Immature natural killer cell (primary cell): ENCODE results near the gene CDK6. TPM values are rescaled to one million over a fixed set of nuclear protein-coding genes. Genes with fewer than 3 reads are reported as not detected.

Experiments used
- DNase-seq, 3 donors: peaks; one replicate each; pipeline ENCODE4 v3.0.0; 2022; ENCODE audit warnings: mixed read lengths in 1 of 3
- H3K27ac Mint-ChIP-seq, 6 donors: one replicate each; pipeline ENCODE4 v1.8.0; 2020; ENCODE audit warnings: mixed read lengths in 6 of 6, mild to moderate bottlenecking in 5 of 6, inconsistent platforms in 4 of 6, moderate library complexity in 3 of 6
- H3K27me3 Mint-ChIP-seq, 3 donors: one replicate each; pipeline ENCODE4 v1.8.0; 2020 to 2021; ENCODE audit warnings: low read depth in 3 of 3, mild to moderate bottlenecking in 3 of 3, mixed read lengths in 3 of 3, moderate library complexity in 3 of 3, inconsistent platforms in 1 of 3
- H3K36me3 Mint-ChIP-seq, 3 donors: one replicate each; pipeline ENCODE4 v1.8.0; 2020; ENCODE audit warnings: mixed read lengths in 3 of 3, inconsistent platforms in 2 of 3, mild to moderate bottlenecking in 2 of 3
- H3K4me1 Mint-ChIP-seq, 2 donors: one replicate each; pipeline ENCODE4 v1.8.0; 2020; ENCODE audit warnings: inconsistent platforms in 2 of 2, mild to moderate bottlenecking in 2 of 2, mixed read lengths in 2 of 2, moderate library complexity in 1 of 2
- H3K4me3 Mint-ChIP-seq, 5 donors: one replicate each; pipeline ENCODE4 v1.8.0; 2020; ENCODE audit warnings: mild to moderate bottlenecking in 5 of 5, mixed read lengths in 5 of 5, inconsistent platforms in 3 of 5, moderate library complexity in 3 of 5
- H3K9me3 Mint-ChIP-seq, 6 donors: one replicate each; pipeline ENCODE4 v1.8.0; 2020; ENCODE audit warnings: mild to moderate bottlenecking in 6 of 6, mixed read lengths in 6 of 6, inconsistent platforms in 4 of 6, moderate library complexity in 3 of 6
- polyA plus RNA-seq, 3 donors: library from polyadenylated mRNA; unstranded; fragments of 300-500 nt; fragmentation: Illumina TruSeq; gene quantifications; one replicate each; pipeline ENCODE4 v1.2.3, GENCODE V29; 2021

CDK6 gene
- polyA plus RNA-seq, 3 donors from 2014 or later = 11.1 to 21.2 (median 15.8) TPM

- DNase-seq = no peak
- Mint-ChIP-seq H3K27me3 (peaks cover under 1 to 10% (median 3%) of the 10 kb centered on the region in 3 donors), H3K27ac (no peak overlapping the region), H3K36me3 (no peaks in the 10 kb centered on the region), H3K9me3 (no peaks in the 10 kb centered on the region), H3K4me1 (peaks cover 0 to 5% of the 10 kb centered on the region in 2 donors), H3K4me3 (no peak overlapping the region)
Measured at GRCh38 chr7:92595281-92595680, 241.1 kb downstream of the CDK6 start.

- peaks cover 3 to 16% (median 8%) of the 10 kb centered on the region in 3 donors for H3K27me3 Mint-ChIP-seq
- H3K27ac Mint-ChIP-seq = no peak overlapping the region
- no peak for DNase-seq
- H3K9me3 Mint-ChIP-seq = no peaks in the 10 kb centered on the region
- no peaks in the 10 kb centered on the region for H3K36me3 Mint-ChIP-seq
- peaks cover 0 to 7% of the 10 kb centered on the region in 2 donors for H3K4me1 Mint-ChIP-seq
- no peak overlapping the region for H3K4me3 Mint-ChIP-seq
Measured at GRCh38 chr7:92594746-92595145, 241.6 kb downstream of the CDK6 start.

GRCh38 chr7:92590711-92591310 lies 245.6 kb downstream of the CDK6 start:
- Mint-ChIP-seq H3K4me1 (peaks cover 39 to 40% of the 10 kb centered on the region in 2 donors), H3K36me3 (no peaks in the 10 kb centered on the region), H3K4me3 (peak overlapping the region; percentile 89 to 99 (median 97)), H3K27ac (peak overlapping the region in 3 of 6 donors; percentile 25 to 81 (median 57)), H3K27me3 (peaks cover 3 to 19% (median 9%) of the 10 kb centered on the region in 3 donors), H3K9me3 (no peaks in the 10 kb centered on the region)
- DNase-seq = no peak

GRCh38 chr7:92589056-92589455 lies 247.3 kb downstream of the CDK6 start:
- Mint-ChIP-seq H3K4me1 (peaks cover 53 to 54% of the 10 kb centered on the region in 2 donors), H3K27ac (peak overlapping the region; percentile 81 to 97 (median 93)), H3K27me3 (peaks cover 3 to 16% (median 9%) of the 10 kb centered on the region in 3 donors), H3K36me3 (no peaks in the 10 kb centered on the region), H3K9me3 (no peaks in the 10 kb centered on the region), H3K4me3 (peak overlapping the region; percentile 89 to 99 (median 97))
- DNase-seq = no peak

GRCh38 chr7:92588561-92588960 lies 247.8 kb downstream of the CDK6 start:
- peaks cover 53 to 56% of the 10 kb centered on the region in 2 donors for H3K4me1 Mint-ChIP-seq
- H3K4me3 Mint-ChIP-seq = peak overlapping the region; percentile 89 to 99 (median 97)
- H3K27me3 Mint-ChIP-seq = peaks cover 3 to 16% (median 9%) of the 10 kb centered on the region in 3 donors
- H3K9me3 Mint-ChIP-seq = no peaks in the 10 kb centered on the region
- H3K27ac Mint-ChIP-seq = peak overlapping the region; percentile 26 to 91 (median 84)
- DNase-seq = no peak
- H3K36me3 Mint-ChIP-seq = no peaks in the 10 kb centered on the region

- Mint-ChIP-seq H3K27me3 (peaks cover 3 to 16% (median 8%) of the 10 kb centered on the region in 3 donors), H3K9me3 (no peaks in the 10 kb centered on the region), H3K27ac (peak overlapping the region in 3 of 6 donors; percentile 3 to 75 (median 18)), H3K36me3 (no peaks in the 10 kb centered on the region), H3K4me1 (peaks cover 62 to 71% of the 10 kb centered on the region in 2 donors), H3K4me3 (peak overlapping the region in 2 of 5 donors; percentile 6 to 60)
- DNase-seq = no peak
Measured at GRCh38 chr7:92586841-92587240, 249.5 kb downstream of the CDK6 start.

- Mint-ChIP-seq H3K27ac (peak overlapping the region in 3 of 6 donors; percentile 3 to 39 (median 18)), H3K36me3 (no peaks in the 10 kb centered on the region), H3K27me3 (peaks cover 3 to 13% (median 8%) of the 10 kb centered on the region in 3 donors), H3K4me3 (peak overlapping the region in 2 of 5 donors; percentile 1 to 31), H3K9me3 (no peaks in the 10 kb centered on the region), H3K4me1 (peaks cover 62 to 75% of the 10 kb centered on the region in 2 donors)
- no peak for DNase-seq
Measured at GRCh38 chr7:92586403-92586802, 250.0 kb downstream of the CDK6 start.

- H3K4me1 Mint-ChIP-seq = peaks cover 57 to 85% of the 10 kb centered on the region in 2 donors
Measured at GRCh38 chr7:92584953-92585352, 251.4 kb downstream of the CDK6 start.

GRCh38 chr7:92582948-92583347 lies 253.4 kb downstream of the CDK6 start:
- DNase-seq = no peak
- no peaks in the 10 kb centered on the region for H3K9me3 Mint-ChIP-seq
- H3K4me1 Mint-ChIP-seq = peaks cover 38 to 67% of the 10 kb centered on the region in 2 donors
- H3K36me3 Mint-ChIP-seq = peaks cover 10 to 20% (median 17%) of the 10 kb centered on the region in 3 donors
- H3K27ac Mint-ChIP-seq = peak overlapping the region in 2 of 6 donors; percentile 39 to 72
- no peak overlapping the region for H3K4me3 Mint-ChIP-seq
- no peaks in the 10 kb centered on the region for H3K27me3 Mint-ChIP-seq

More at GRCh38 chr7:92584953-92585352, 251.4 kb downstream of the CDK6 start:
- Mint-ChIP-seq H3K27me3 (peaks cover 0 to 5% (median 3%) of the 10 kb centered on the region in 3 donors), H3K9me3 (no peaks in the 10 kb centered on the region), H3K27ac (peak overlapping the region in 5 of 6 donors; percentile 54 to 87 (median 79)), H3K36me3 (peaks cover 0 to 4% (median 4%) of the 10 kb centered on the region in 3 donors), H3K4me3 (peak overlapping the region in 2 of 5 donors; percentile 21 to 46)
- DNase-seq = peak in 2 of 3 donors; percentile 5 to 25

- H3K9me3 Mint-ChIP-seq = no peaks in the 10 kb centered on the region
- no peak overlapping the region for H3K4me3 Mint-ChIP-seq
- no peak overlapping the region for H3K27ac Mint-ChIP-seq
- peaks cover 15 to 55% (median 35%) of the 10 kb centered on the region in 3 donors for H3K36me3 Mint-ChIP-seq
- no peaks in the 10 kb centered on the region for H3K27me3 Mint-ChIP-seq
- H3K4me1 Mint-ChIP-seq = peaks cover 1 to 15% of the 10 kb centered on the region in 2 donors
- DNase-seq = no peak
Measured at GRCh38 chr7:92576296-92576695, 260.1 kb downstream of the CDK6 start.

GRCh38 chr7:92569137-92569536 lies 267.2 kb downstream of the CDK6 start:
- H3K27ac Mint-ChIP-seq = peak overlapping the region in 2 of 6 donors; percentile 48 to 49
- no peak for DNase-seq
- H3K4me1 Mint-ChIP-seq = peaks cover under 1 to 3% of the 10 kb centered on the region in 2 donors
- no peaks in the 10 kb centered on the region for H3K27me3 Mint-ChIP-seq
- H3K36me3 Mint-ChIP-seq = peaks cover 15 to 38% (median 22%) of the 10 kb centered on the region in 3 donors
- no peak overlapping the region for H3K4me3 Mint-ChIP-seq
- no peaks in the 10 kb centered on the region for H3K9me3 Mint-ChIP-seq

- Mint-ChIP-seq H3K9me3 (no peaks in the 10 kb centered on the region), H3K27ac (no peak overlapping the region), H3K4me1 (no peaks in the 10 kb centered on the region), H3K36me3 (peaks cover 13 to 43% (median 22%) of the 10 kb centered on the region in 3 donors), H3K27me3 (no peaks in the 10 kb centered on the region), H3K4me3 (no peak overlapping the region)
- DNase-seq = no peak
Measured at GRCh38 chr7:92567460-92567859, 268.9 kb downstream of the CDK6 start.

- H3K27ac Mint-ChIP-seq = peak overlapping the region in 3 of 6 donors; percentile 9 to 58 (median 11)
- no peaks in the 10 kb centered on the region for H3K4me1 Mint-ChIP-seq
- H3K4me3 Mint-ChIP-seq = no peak overlapping the region
- no peaks in the 10 kb centered on the region for H3K9me3 Mint-ChIP-seq
- peaks cover 0 to 3% (median 1%) of the 10 kb centered on the region in 3 donors for H3K27me3 Mint-ChIP-seq
- no peak for DNase-seq
- peaks cover 9 to 26% (median 17%) of the 10 kb centered on the region in 3 donors for H3K36me3 Mint-ChIP-seq
Measured at GRCh38 chr7:92563345-92563744, 273.0 kb downstream of the CDK6 start.

GRCh38 chr7:92560602-92561001 lies 275.8 kb downstream of the CDK6 start:
- H3K4me1 Mint-ChIP-seq = no peaks in the 10 kb centered on the region
- no peak overlapping the region for H3K27ac Mint-ChIP-seq
- no peak for DNase-seq
- H3K27me3 Mint-ChIP-seq = peaks cover 0 to 3% (median 2%) of the 10 kb centered on the region in 3 donors
- H3K9me3 Mint-ChIP-seq = no peaks in the 10 kb centered on the region
- no peak overlapping the region for H3K4me3 Mint-ChIP-seq
- H3K36me3 Mint-ChIP-seq = peaks cover 5 to 16% (median 12%) of the 10 kb centered on the region in 3 donors
